Right atrium auricular region (tissue), 2 donors: ENCODE data around the gene CDH15. TPM values are rescaled to one million over a fixed set of nuclear protein-coding genes. Genes with fewer than 3 reads are reported as not detected.
"Not testable (repeated sequence)": the region's sequence is repeated elsewhere in the genome, so short reads cannot be mapped to it uniquely, and the experiment has no call there.

Source experiments
- DNase-seq: peaks from one replicate; pipeline ENCODE4 v3.0.0-alpha.2; 2019; ENCODE audit warnings: low spot score
- H3K27ac ChIP-seq, 2 donors: fragments of 200-600 bp; sonication (generic); 1 replicate in 1 of 2; 2 replicates in 1 of 2; pipeline ENCODE4 v1.5.1; 2016 to 2019
- H3K27me3 ChIP-seq, 2 donors: fragments of 200-600 bp; sonication (generic); one replicate each; pipeline versions ENCODE4 v1.5.1 to v1.6.0; 2017 to 2019
- H3K36me3 ChIP-seq: fragments of 200-600 bp; sonication (generic); one replicate; pipeline ENCODE4 v1.5.1; 2016
- H3K4me1 ChIP-seq, 2 donors: fragments of 200-600 bp; sonication (generic); one replicate each; pipeline versions ENCODE4 v1.5.1 to v1.6.0; 2017 to 2019
- H3K4me3 ChIP-seq, 2 donors: fragments of 200-600 bp; sonication (generic); 1 replicate in 1 of 2; 2 replicates in 1 of 2; pipeline ENCODE4 v1.5.1; 2017 to 2019; ENCODE audit warnings: mild to moderate bottlenecking in 1 of 2, moderate library complexity in 1 of 2
- H3K9me3 ChIP-seq, 2 donors: fragments of 200-600 bp; sonication (generic); one replicate each; pipeline ENCODE4 v1.5.1; 2019
- CTCF ChIP-seq, 2 donors: fragments of 200-600 bp; sonication (generic); IDR thresholded peaks; one replicate each; pipeline ENCODE4 v1.5.1; 2019; ENCODE audit warnings: antibody characterized with exemption in 2 of 2
- total RNA-seq, 2 donors: library from RNA; depleted of rRNA; stranded (reverse); fragments of >200 nt; gene quantifications; one replicate each; pipeline ENCODE4 v1.1.0, GENCODE V29; 2016

Gene CDH15
- total RNA-seq, 2 donors from 2014 or later: not detected

GRCh38 chr16:89161763-89162713 lies 9.5 kb upstream of the CDH15 start:
- DNase-seq: no peak
- Histone ChIP-seq H3K4me1 (peaks cover 0 to 5% of the 10 kb centered on the region in 2 donors), H3K4me3 (no peak overlapping the region), H3K27me3 (no peaks in the 10 kb centered on the region), H3K9me3 (no peaks in the 10 kb centered on the region), H3K36me3 (no peaks in the 10 kb centered on the region), H3K27ac (no peak overlapping the region)
- TF ChIP-seq CTCF (IDR thresholded peaks at IDR 0.05): no peak

- H3K9me3 ChIP-seq: no peaks in the 10 kb centered on the region
- no peaks in the 10 kb centered on the region for H3K27me3 ChIP-seq
- H3K36me3 ChIP-seq: no peaks in the 10 kb centered on the region
- no peak for DNase-seq
- H3K4me3 ChIP-seq: no peak overlapping the region
- H3K4me1 ChIP-seq: peaks cover 0 to 10% of the 10 kb centered on the region in 2 donors
- TF ChIP-seq CTCF (IDR thresholded peaks at IDR 0.05): no peak
- no peak overlapping the region for H3K27ac ChIP-seq
Observed at GRCh38 chr16:89163297-89163696, 8.3 kb upstream of the CDH15 start.

GRCh38 chr16:89164436-89164835 lies 7.1 kb upstream of the CDH15 start:
- no peak for TF ChIP-seq CTCF (IDR thresholded peaks at IDR 0.05)
- no peaks in the 10 kb centered on the region for H3K9me3 ChIP-seq
- H3K27me3 ChIP-seq: no peaks in the 10 kb centered on the region
- H3K27ac ChIP-seq: no peak overlapping the region
- H3K36me3 ChIP-seq: no peaks in the 10 kb centered on the region
- DNase-seq: no peak
- H3K4me1 ChIP-seq: peaks cover 0 to 10% of the 10 kb centered on the region in 2 donors
- H3K4me3 ChIP-seq: no peak overlapping the region

GRCh38 chr16:89164847-89165680 lies 6.5 kb upstream of the CDH15 start:
- H3K9me3 ChIP-seq: no peaks in the 10 kb centered on the region
- H3K36me3 ChIP-seq: no peaks in the 10 kb centered on the region
- peaks cover 0 to 3% of the 10 kb centered on the region in 2 donors for H3K27me3 ChIP-seq
- no peak for TF ChIP-seq CTCF (IDR thresholded peaks at IDR 0.05)
- H3K4me3 ChIP-seq: no peak overlapping the region
- H3K4me1 ChIP-seq: peaks cover 0 to 10% of the 10 kb centered on the region in 2 donors
- no peak overlapping the region for H3K27ac ChIP-seq
- no peak for DNase-seq

- H3K27ac ChIP-seq, DNase-seq, H3K9me3 ChIP-seq, H3K4me3 ChIP-seq, H3K36me3 ChIP-seq, H3K27me3 ChIP-seq: not testable (repeated sequence)
- H3K4me1 ChIP-seq: peaks cover 0 to 15% of the 10 kb centered on the region in 2 donors
Observed at GRCh38 chr16:89165681-89165979, 5.9 kb upstream of the CDH15 start.
